Neural cell (in vitro differentiated cells): ENCODE data around the gene DISP3.

Experiments used
- CTCF ChIP-seq: fragments of 450-650 bp; IDR thresholded peaks from 2 replicates; pipeline ENCODE4 v1.5.1; 2014; ENCODE audit warnings: antibody characterized with exemption, mild to moderate bottlenecking, moderate library complexity; ENCODE audit not compliant: poor library complexity, severe bottlenecking
- EP300 ChIP-seq: fragments of 450-650 bp; conservative IDR thresholded peaks from 2 replicates; pipeline ENCODE4 v1.6.1; 2014; ENCODE audit warnings: antibody characterized with exemption, mild to moderate bottlenecking, moderate library complexity; ENCODE audit not compliant: poor library complexity, severe bottlenecking
- EZH2 ChIP-seq: fragments of 200-600, 300-800 bp; shearing (Covaris generic), sonication (generic); IDR thresholded peaks from 2 replicates; pipeline ENCODE4 v1.6.1; 2014; ENCODE audit warnings: antibody characterized with exemption, low read length, borderline replicate concordance, mild to moderate bottlenecking; ENCODE audit not compliant: insufficient read depth, poor library complexity, severe bottlenecking
- POLR2AphosphoS5 ChIP-seq: IDR thresholded peaks from 2 replicates; pipeline ENCODE4 v1.6.1; 2012
- SMC3 ChIP-seq: fragments of 450-650 bp; conservative IDR thresholded peaks from 2 replicates; pipeline ENCODE4 v1.6.1; 2014; ENCODE audit warnings: antibody characterized with exemption, mild to moderate bottlenecking, moderate library complexity; ENCODE audit not compliant: poor library complexity
- TAF1 ChIP-seq: IDR thresholded peaks from 2 replicates; pipeline ENCODE4 v1.6.1; 2012; ENCODE audit warnings: low read depth

GRCh38 chr1:11530731-11531311 lies 51.9 kb downstream of the DISP3 start:
- no peak for TF ChIP-seq CTCF
- TF ChIP-seq POLR2AphosphoS5 = no peak
- no peak for TF ChIP-seq TAF1
- TF ChIP-seq EZH2 = no peak
- TF ChIP-seq EP300 = no peak
- TF ChIP-seq SMC3 = no peak
